SK-N-SH (cell line): ENCODE measurements around the gene NFAT5. TPM values are rescaled to one million over a fixed set of nuclear protein-coding genes. Genes with fewer than 3 reads are reported as not detected.

Experiments used
- CTCF ChIA-PET: fragments of 300-600, 350-600 bp; formaldehyde crosslinking; extraction: SDS; loops from one replicate; lab custom pipeline; 2021; lab: Yijun Ruan, JAX
- POLR2A ChIA-PET: fragments of 350-600 bp; sonication (Branson Sonifier 250); formaldehyde crosslinking; extraction: SDS; loops from one replicate; lab custom pipeline; 2020; ENCODE audit warnings: antibody characterized with exemption, inconsistent platforms; lab: Yijun Ruan, JAX
- DNase-seq: peaks from one replicate; pipeline ENCODE4 v3.0.0; 2012
- H2AFZ ChIP-seq: fragments of 200-600 bp; sonication (generic); 2 replicates; pipeline ENCODE4 v1.8.1; 2016; ENCODE audit warnings: antibody characterized with exemption, mild to moderate bottlenecking, low read depth
- H3F3A ChIP-seq: fragments of 200-600 bp; sonication (generic); replicated peaks from 2 replicates; pipeline ENCODE3; 2016; ENCODE audit warnings: antibody characterized with exemption, mild to moderate bottlenecking; ENCODE audit not compliant: insufficient read depth
- H3K27ac ChIP-seq, 2 experiments: fragments of 200-500 bp in 1 of 2; fragments of 200-600 bp in 1 of 2; sonication (Bioruptor generic) in 1 of 2; sonication (generic), shearing (Covaris generic) in 1 of 2; 2 replicates each; pipeline versions ENCODE4 v1.5.1 to v1.6.1; 2014 to 2016; ENCODE audit warnings: low read depth in 2 of 2, inconsistent platforms in 1 of 2, low read length in 1 of 2, mild to moderate bottlenecking in 1 of 2, mixed read lengths in 1 of 2
- H3K27me3 ChIP-seq: fragments of 200-600 bp; sonication (generic), shearing (Covaris generic); 2 replicates; pipeline ENCODE4 v1.6.1; 2016; ENCODE audit warnings: mixed run types; ENCODE audit not compliant: insufficient read depth
- H3K36me3 ChIP-seq, 2 experiments: fragments of 200-500 bp in 1 of 2; fragments of 200-600 bp in 1 of 2; sonication (Bioruptor generic) in 1 of 2; sonication (generic) in 1 of 2; replicated peaks in 1 of 2; 2 replicates each; pipeline versions ENCODE3 to v1.5.1; 2014 to 2016; ENCODE audit warnings: low read length in 1 of 2, mild to moderate bottlenecking in 1 of 2; ENCODE audit not compliant: insufficient read depth in 2 of 2, control insufficient read depth in 1 of 2
- H3K4me1 ChIP-seq, 2 experiments: fragments of 200-500 bp in 1 of 2; fragments of 200-600 bp in 1 of 2; sonication (Bioruptor generic) in 1 of 2; sonication (generic), shearing (Covaris generic) in 1 of 2; 2 replicates each; pipeline versions ENCODE4 v1.5.1 to v1.6.1; 2014 to 2016; ENCODE audit warnings: low read depth in 1 of 2, low read length in 1 of 2, mixed run types in 1 of 2; ENCODE audit not compliant: insufficient read depth in 2 of 2, control insufficient read depth in 1 of 2
- H3K4me2 ChIP-seq: fragments of 200-600 bp; sonication (generic), shearing (Covaris generic); 2 replicates; pipeline ENCODE4 v1.6.1; 2017; ENCODE audit warnings: mixed run types
- H3K4me3 ChIP-seq, 2 experiments: fragments of 200-500 bp in 1 of 2; fragments of 200-600 bp in 1 of 2; sonication (Bioruptor generic) in 1 of 2; sonication (generic), shearing (Covaris generic) in 1 of 2; 2 replicates each; pipeline versions ENCODE4 v1.5.1 to v1.8.1; 2014 to 2016; ENCODE audit warnings: low read depth in 2 of 2, inconsistent platforms in 1 of 2, low read length in 1 of 2, mild to moderate bottlenecking in 1 of 2, mixed read lengths in 1 of 2, moderate library complexity in 1 of 2
- H3K79me2 ChIP-seq: fragments of 200-600 bp; sonication (generic); 2 replicates; pipeline ENCODE4 v1.8.1; 2017; ENCODE audit warnings: mild to moderate bottlenecking; ENCODE audit not compliant: insufficient read depth
- H3K9ac ChIP-seq: fragments of 200-600 bp; sonication (generic); 2 replicates; pipeline ENCODE4 v1.6.1; 2017; ENCODE audit warnings: mixed run types
- H3K9me2 ChIP-seq: fragments of 200-600 bp; sonication (generic); 2 replicates; pipeline ENCODE4 v1.6.1; 2017; ENCODE audit warnings: mixed run types
- H3K9me3 ChIP-seq: fragments of 200-600 bp; sonication (generic); 2 replicates; pipeline ENCODE4 v1.6.1; 2017; ENCODE audit warnings: mixed run types, mild to moderate bottlenecking, moderate library complexity
- H4K20me1 ChIP-seq: fragments of 200-600 bp; sonication (generic); 2 replicates; pipeline ENCODE4 v1.6.1; 2017; ENCODE audit warnings: mild to moderate bottlenecking, mixed run types; ENCODE audit not compliant: insufficient read depth
- FOSL2 ChIP-seq: IDR thresholded peaks from 2 replicates; pipeline ENCODE4 v1.4.0; 2012; ENCODE audit warnings: low read depth, mild to moderate bottlenecking, moderate library complexity, borderline replicate concordance
- JUND ChIP-seq: IDR thresholded peaks from 2 replicates; pipeline ENCODE4 v1.4.0; 2012
- MXI1 ChIP-seq: IDR thresholded peaks from 2 replicates; pipeline ENCODE4 v1.6.1; 2012; ENCODE audit warnings: mild to moderate bottlenecking, low read depth, low read length, improper control_type of control experiment
- NFIC ChIP-seq: IDR thresholded peaks from 2 replicates; pipeline ENCODE4 v1.4.0; 2012; ENCODE audit warnings: borderline replicate concordance
- RAD21 ChIP-seq: IDR thresholded peaks from 2 replicates; pipeline ENCODE4 v1.6.1; 2012; ENCODE audit warnings: mild to moderate bottlenecking, low read length
- TAF1 ChIP-seq: IDR thresholded peaks from 2 replicates; pipeline ENCODE4 v1.6.1; 2012; ENCODE audit warnings: low read depth, mild to moderate bottlenecking, low read length, moderate library complexity, borderline replicate concordance
- USF2 ChIP-seq: fragments of 150-350 bp; IDR thresholded peaks from 2 replicates; pipeline ENCODE4 v1.6.1; 2017; ENCODE audit warnings: antibody characterized with exemption, low read length, low read depth, borderline replicate concordance
- YY1 ChIP-seq: IDR thresholded peaks from 2 replicates; pipeline ENCODE4 v1.4.0; 2012; ENCODE audit warnings: low read depth, mild to moderate bottlenecking
- WGBS: methylation state at CpG from one replicate; pipeline ENCODE4 v1.1.6; 2017; ENCODE audit warnings: low lambda C conversion rate; 5-methylcytosine and 5-hydroxymethylcytosine counted together
- polyA plus RNA-seq, 3 experiments: library from polyadenylated mRNA; depleted of rRNA; stranded (reverse); fragments of >200 nt; gene quantifications; 2 replicates each; pipeline ENCODE4 v1.2.3, GENCODE V29; 2012

The NFAT5 gene
- polyA plus RNA-seq, 1 of the 3 experiments (the other 2 are of a cell fraction) = 7.2 TPM

- H3K36me3 ChIP-seq = peaks cover 5 to 6% of the 10 kb centered on the region in 2 experiments
- H4K20me1 ChIP-seq = peaks cover 21% of the 10 kb centered on the region
- no peaks in the 10 kb centered on the region for H3K27me3 ChIP-seq
- POLR2A ChIA-PET = no interaction called here
- no peaks in the 10 kb centered on the region for H3K9me3 ChIP-seq
- H3K9me2 ChIP-seq = no peaks in the 10 kb centered on the region
- peaks cover 45% of the 10 kb centered on the region for H3K79me2 ChIP-seq
- CTCF ChIA-PET = interaction anchor here (1.2 to 1.7 kb wide), 2 partner anchors 165 to 168 kb away, joined by 3 to 7 read pairs; no protein-coding TSS in a partner anchor
- peaks cover 17% of the 10 kb centered on the region for H3F3A ChIP-seq
- peak overlapping the region; percentile 96 to 97; a peak in 3 of 4 replicates for H3K27ac ChIP-seq
- H3K4me1 ChIP-seq = peaks cover 11 to 18% of the 10 kb centered on the region in 2 experiments; a peak in 3 of 4 replicates
- H3K4me3 ChIP-seq = 0 out of 4 replicates have a peak overlapping the region, but pooled peaks of 1 of the 2 experiments have one; percentile 17
- H3K9ac ChIP-seq = peak overlapping the region; percentile 30; the same call in 1 of the 2 replicates
- H3K4me2 ChIP-seq = peak overlapping the region; percentile 81
- WGBS = 59% methylated on average over 13 of the region's 13 CpGs
- H2AFZ ChIP-seq = peak overlapping the region; percentile 56
- no peak for DNase-seq
- TF ChIP-seq JUND = no peak
- no peak for TF ChIP-seq RAD21
- no peak for TF ChIP-seq USF2
- no peak for TF ChIP-seq NFIC
- no peak for TF ChIP-seq FOSL2
- no peak for TF ChIP-seq MXI1
Observed at GRCh38 chr16:69563605-69564580, 1.9 kb upstream of the NFAT5 start.

- POLR2A ChIA-PET = interaction anchor here (0.6 kb wide), 1 partner anchor 13 kb away, joined by 3 read pairs; no protein-coding TSS in a partner anchor
- peaks cover 14 to 17% of the 10 kb centered on the region in 2 experiments for H3K36me3 ChIP-seq
- H3K4me1 ChIP-seq = peaks cover 20% of the 10 kb centered on the region in 2 experiments; a peak in 3 of 4 replicates
- no peaks in the 10 kb centered on the region for H3K27me3 ChIP-seq
- H3K9ac ChIP-seq = peak overlapping the region; percentile 79
- peak overlapping the region; percentile 96 to 97 for H3K27ac ChIP-seq
- peaks cover 17% of the 10 kb centered on the region for H3F3A ChIP-seq
- H4K20me1 ChIP-seq = peaks cover 32% of the 10 kb centered on the region
- peak overlapping the region; percentile 86 to 95 for H3K4me3 ChIP-seq
- TF ChIP-seq RAD21 = 0 out of 2 replicates have a peak, but pooled peaks have one; percentile 14
- no peak for TF ChIP-seq TAF1
- peak; percentile 25 for TF ChIP-seq YY1
- TF ChIP-seq, all 33 proteins: peak for 2
- WGBS = 21% methylated on average over 15 of the region's 31 CpGs
- peak overlapping the region; percentile 81 for H3K4me2 ChIP-seq
- peak overlapping the region; percentile 80 for H2AFZ ChIP-seq
- no peaks in the 10 kb centered on the region for H3K9me3 ChIP-seq
- no peaks in the 10 kb centered on the region for H3K9me2 ChIP-seq
- H3K79me2 ChIP-seq = peaks cover 56% of the 10 kb centered on the region
- CTCF ChIA-PET = interaction anchor here (1.2 to 1.7 kb wide), 3 partner anchors 156 to 169 kb away, joined by 3 to 7 read pairs (median 4); no protein-coding TSS in a partner anchor
- no peak for DNase-seq
Observed at GRCh38 chr16:69564845-69565670, 708 bp upstream of the NFAT5 start.
